Measurements from ENCODE around the gene PLGRKT.
"Not testable (repeated sequence)": the region's sequence is repeated elsewhere in the genome, so short reads cannot be mapped to it uniquely, and the experiment has no call there.

The PLGRKT gene

GRCh38 chr9:5452286-5452609 is 14.5 kb upstream of the PLGRKT start:
- no peak for DNase-seq (ENCODE audit: low spot score)

GRCh38 chr9:5450359-5451091 is 12.8 kb upstream of the PLGRKT start, which contains the start of gene CD274:
Gene CD274, plus strand, starts transcription at chr9:5450542. Its CDS starts 5,572 bp downstream, at chr9:5456114.
- no peak for DNase-seq (ENCODE audit: low spot score)

- DNase-seq (ENCODE audit: low spot score), result no peak
Observed at GRCh38 chr9:5449521-5450358, 12.0 kb upstream of the PLGRKT start.

- DNase-seq (ENCODE audit: low spot score), result no peak
Observed at GRCh38 chr9:5448461-5449435, 11.0 kb upstream of the PLGRKT start.

GRCh38 chr9:5448016-5448415 is 10.3 kb upstream of the PLGRKT start:
- no peak for DNase-seq (ENCODE audit: low spot score)

- no peak for DNase-seq (ENCODE audit: low spot score)
Observed at GRCh38 chr9:5447337-5447736, 9.6 kb upstream of the PLGRKT start.

DNA sequence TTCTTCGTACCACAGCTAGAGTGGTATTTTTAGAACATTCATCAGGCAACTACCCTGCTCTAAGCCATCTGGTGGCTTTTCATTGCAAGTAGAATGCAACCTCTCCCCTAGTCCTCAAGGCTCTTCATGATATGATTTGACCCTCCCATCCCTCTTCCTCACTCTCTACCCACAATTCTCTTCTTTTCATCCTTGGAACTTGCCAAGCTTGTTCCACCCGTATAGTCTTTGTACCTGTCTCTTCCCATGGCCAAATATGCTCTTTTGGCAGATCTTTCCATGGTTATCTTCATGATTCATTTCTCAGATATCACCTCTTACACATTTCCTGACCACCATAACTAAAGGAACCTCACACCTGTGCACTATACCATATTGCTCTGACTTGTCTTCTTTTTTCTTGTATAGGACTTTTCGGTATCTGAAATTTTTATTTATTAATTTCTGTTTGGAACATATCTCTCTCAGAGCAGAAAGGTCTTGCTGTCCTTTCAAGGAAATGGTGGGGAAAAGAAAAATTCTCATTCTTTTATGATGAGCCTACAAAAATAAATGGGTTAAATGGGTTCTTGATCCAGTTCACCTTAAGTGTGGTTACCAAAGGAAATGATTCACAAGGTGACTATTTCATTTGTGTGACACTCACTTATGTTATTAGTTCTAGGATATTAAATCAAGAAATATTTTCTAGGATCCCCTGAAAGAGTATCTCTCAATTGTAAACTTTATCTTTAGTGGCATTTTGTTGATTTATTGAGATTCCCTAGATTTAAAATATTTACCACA is 8.9 kb upstream of the PLGRKT start:
- no peak for DNase-seq (ENCODE audit: low spot score)

DNA sequence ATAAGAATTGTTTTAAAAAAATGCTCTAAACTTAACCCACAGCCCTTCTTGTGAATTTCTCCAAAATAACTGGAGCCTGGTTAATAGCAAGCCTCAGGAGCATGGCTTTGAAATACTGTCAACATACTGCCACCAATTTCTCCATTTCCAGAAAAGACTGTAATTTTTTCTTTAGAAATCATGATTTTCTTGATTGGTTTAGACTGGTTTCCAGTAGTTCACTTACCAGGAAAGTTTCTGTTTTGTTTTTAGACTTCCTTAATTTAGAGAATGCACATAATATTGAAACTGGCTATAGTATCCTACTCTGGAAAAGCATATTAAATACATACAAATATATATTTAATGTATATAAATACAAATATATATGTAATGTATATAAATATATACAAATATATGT is 8.2 kb upstream of the PLGRKT start:
- no peak for DNase-seq (ENCODE audit: low spot score)

- not testable (repeated sequence) for DNase-seq (ENCODE audit: low spot score)
Observed at GRCh38 chr9:5445096-5445495, 7.4 kb upstream of the PLGRKT start.

- no peak for DNase-seq (ENCODE audit: low spot score)
Observed at GRCh38 chr9:5443850-5444249, 6.1 kb upstream of the PLGRKT start.

GRCh38 chr9:5442400-5443011 is 4.8 kb upstream of the PLGRKT start:
- DNase-seq (ENCODE audit: low spot score), result peak; percentile 72

DNA sequence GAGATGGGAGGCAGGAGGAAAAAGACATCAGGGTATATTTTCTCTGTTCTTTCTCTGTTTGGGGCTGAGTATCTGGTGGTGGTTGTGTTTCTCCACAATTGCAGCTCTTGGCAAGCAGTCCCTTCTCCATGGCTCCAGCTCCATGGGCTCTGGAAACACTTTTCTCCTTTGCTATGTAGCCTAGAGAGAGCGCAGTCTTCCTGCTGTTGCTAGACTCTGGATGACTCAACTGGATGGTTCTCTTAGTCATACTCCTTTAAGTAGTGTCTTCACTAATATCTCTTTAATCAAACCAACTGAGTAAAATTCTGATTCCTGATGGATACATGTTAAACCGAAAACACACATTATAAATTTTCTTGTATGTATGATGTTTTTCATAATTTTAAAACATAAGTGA is 3.3 kb upstream of the PLGRKT start:
- DNase-seq (ENCODE audit: low spot score), result no peak

GRCh38 chr9:5440426-5440825 is 2.7 kb upstream of the PLGRKT start:
- no peak for DNase-seq (ENCODE audit: low spot score)

- peak; percentile 88 for DNase-seq (ENCODE audit: low spot score)
Observed at GRCh38 chr9:5438301-5439162, 807 bp upstream of the PLGRKT start.

DNA sequence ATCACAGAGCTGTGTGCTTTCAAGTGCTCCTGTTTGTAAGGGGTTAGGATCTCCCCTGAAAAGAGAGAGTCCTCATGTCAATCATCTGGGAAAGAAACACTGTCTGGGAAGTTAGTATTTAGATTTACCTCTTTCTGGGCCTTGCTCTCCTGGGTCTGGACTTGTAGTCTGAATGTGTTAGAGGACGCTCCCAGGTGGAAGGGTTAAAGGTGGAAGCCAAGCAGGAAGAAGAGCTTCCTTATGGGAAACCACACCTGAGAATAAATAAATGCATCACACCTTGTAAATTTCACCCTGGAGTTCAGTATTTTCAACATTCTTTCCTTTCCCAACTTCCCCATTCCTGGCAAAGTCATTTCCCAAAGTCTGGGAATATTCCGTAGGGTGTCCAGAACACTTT is 1.3 kb downstream of the PLGRKT start:
- no peak for DNase-seq (ENCODE audit: low spot score)

DNA sequence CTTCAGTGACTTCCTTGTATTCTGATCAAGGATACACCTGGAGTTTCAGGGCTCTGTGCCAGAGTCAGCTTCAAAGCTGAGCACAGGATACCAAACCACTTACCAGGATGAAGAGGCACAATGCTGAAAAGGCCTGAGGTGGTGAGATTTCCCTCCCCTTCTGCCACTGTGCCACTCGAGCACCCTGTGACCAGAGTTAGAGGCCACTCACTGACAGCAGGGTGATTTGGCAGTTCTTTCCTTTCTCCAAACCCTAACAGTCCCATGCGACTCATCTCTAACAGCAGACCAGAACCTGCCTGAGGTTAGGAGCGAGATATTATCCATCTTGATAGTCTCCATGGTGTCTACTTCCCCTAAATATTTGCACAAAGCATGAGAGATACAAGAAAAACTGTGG is 1.8 kb downstream of the PLGRKT start:
- DNase-seq (ENCODE audit: low spot score), result no peak

- not testable (repeated sequence) for DNase-seq (ENCODE audit: low spot score)
Observed at GRCh38 chr9:5433841-5434810, 3.6 kb downstream of the PLGRKT start.

DNA sequence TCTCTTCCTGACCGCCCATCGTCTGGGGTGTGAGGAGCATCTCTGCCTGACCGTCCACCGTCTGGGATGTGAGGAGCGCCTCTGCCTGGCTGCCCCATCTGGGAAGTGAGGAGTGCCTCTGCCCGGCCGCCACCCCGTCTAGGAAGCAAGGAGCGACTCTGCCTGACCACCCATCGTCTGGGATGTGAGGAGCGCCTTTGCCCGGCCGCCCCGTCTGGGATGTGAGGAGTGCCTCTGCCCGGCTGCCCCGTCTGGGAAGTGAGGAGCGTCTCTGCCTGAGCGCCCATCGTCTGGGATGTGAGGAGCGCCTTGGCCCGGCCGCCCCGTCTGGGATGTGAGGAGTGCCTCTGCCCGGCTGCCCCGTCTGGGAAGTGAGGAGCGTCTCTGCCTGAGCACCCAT is 4.4 kb downstream of the PLGRKT start:
- DNase-seq (ENCODE audit: low spot score), result not testable (repeated sequence)

- not testable (repeated sequence) for DNase-seq (ENCODE audit: low spot score)
Observed at GRCh38 chr9:5432890-5433289, 4.8 kb downstream of the PLGRKT start.

Measured in NAMALWA (cell line).